GM04504 (cell line): ENCODE data around the gene SLC4A11.
"Not testable (repeated sequence)": the region's sequence is repeated elsewhere in the genome, so short reads cannot be mapped to it uniquely, and the experiment has no call there.

Source experiments
- DNase-seq: peaks from one replicate; pipeline ENCODE4 v3.0.0-alpha.2; 2012; ENCODE audit warnings: low read depth

Gene SLC4A11

DNA sequence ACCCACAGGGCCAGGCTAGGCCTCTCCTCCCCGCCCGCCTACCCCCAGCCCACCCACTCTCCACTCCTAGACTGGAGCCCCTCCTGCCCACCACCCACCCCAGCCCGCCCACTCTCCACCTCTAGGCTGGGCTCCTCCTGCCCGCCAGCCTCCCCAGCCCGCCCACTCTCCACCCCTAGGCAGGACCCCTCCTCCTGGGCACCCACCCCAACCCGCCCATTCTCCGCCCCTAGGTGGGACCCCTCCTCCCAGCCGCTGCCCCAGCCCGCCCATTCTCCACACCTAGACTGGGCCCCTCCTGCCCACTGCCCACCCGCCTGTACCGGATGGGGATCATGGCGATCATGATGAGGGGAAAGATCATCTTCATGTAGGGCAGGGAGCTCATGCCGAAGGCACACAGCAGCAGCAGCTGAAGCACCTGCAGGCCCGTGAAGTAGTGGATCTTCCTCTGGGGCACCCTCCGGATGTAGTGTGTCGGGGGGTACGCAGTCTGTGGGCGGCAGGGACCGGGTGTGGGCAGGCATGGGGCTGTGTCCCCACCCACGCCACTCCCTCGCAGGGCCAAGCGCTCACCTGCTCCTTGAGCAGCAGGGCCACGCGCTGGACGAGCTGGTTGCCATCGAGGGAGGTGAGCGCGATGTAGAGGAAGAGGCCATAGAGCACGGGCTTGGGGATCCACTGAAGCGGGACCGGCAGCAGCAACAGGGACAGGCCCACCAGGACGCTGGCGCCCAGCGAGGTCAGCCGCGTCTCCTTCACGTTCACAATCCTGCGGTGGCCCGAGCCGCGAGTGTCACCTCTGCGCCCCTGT lies 10.8 kb downstream of the SLC4A11 start:
- no peak for DNase-seq

DNA sequence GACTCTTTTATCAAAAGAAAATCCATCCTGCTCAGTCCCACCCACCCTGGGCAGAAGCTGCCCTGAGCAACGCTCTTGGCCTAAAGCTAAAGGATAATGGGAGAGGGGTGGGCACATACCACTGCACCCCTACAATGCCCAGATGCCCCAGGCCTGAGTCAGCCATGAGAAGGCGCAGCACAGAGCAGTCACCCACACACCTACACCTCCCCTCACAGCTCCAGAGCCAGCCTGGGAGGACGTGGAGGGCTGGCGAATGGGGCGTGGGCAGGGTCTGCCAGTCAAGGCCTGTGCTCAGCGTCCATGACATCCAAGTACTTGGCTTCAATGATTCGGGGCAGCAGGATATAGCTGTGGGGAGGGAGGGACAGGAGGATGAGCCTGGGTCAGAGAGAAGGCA lies 11.5 kb downstream of the SLC4A11 start:
- DNase-seq: no peak

DNA sequence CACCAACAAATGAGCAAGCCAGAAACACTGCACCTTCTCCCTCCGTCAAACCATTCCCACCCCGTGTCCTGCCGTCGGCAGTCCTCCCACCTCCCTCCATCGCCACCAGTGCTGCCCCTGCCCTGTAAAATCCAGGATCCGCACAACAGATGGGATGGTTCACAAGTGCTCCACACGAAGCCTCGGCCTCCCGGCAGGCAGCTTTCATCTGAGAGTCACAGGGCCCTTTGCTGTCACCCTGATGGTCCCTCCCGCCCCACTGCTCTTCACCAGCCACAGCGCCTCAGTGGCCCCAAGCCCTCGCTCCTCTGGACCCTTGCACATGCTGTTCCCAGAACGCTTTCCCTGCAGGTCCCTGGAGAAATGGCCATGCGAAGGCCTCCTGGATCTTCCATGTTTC lies 12.1 kb downstream of the SLC4A11 start:
- no peak for DNase-seq

DNA sequence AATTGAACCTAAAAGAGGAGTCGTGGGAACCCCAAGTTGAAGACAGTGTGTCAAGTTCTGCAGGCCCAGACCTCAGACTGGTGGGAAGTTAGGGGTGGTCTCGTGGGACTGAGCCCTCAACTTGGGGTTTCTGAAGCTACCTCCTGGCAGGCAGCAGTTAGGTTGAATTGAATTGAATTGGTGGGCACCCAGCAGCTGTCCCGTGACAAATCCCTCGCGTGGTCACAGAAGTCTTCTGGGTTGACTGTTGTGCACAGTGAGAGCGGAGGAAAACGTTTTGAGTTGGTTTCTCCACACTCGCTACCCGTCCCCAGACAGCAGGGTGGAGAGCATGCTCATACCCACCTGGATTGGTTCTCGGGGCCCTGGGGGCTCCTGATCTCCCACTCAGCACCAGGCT lies 12.9 kb downstream of the SLC4A11 start:
- DNase-seq: no peak

DNA sequence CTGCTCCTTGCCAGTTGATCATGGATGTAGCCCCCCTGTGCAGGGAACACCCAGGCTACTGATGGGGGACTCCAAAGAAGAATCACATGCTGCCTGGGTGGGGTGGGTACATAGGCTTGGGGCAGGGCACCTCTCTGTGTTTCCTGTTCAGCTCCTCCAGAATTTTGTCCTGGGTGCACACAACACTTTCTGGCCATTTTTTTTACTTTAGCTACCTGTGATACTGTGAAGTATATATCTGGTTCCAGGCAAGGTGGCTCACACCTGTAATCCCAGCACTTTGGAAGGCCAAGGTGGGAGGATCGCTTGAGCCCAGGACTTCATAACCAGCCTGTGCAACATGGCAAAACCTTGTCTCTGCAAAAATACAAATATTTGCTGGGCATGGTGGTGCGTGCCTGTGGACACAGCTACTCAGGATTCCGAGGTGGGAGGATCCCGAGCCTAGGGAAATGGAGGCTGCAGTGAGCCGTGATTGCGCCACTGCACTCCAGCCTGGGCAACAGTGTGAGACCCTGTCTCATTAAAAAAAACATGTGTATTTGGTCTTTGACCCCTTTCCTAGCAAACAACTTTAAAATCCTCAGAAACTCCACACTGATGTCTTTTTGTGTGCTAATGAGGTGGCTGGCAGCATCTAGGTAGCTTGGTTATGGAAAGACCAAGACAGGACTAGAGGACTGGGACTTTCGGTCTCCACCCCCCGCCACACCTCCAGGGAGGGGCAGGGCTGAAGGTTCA lies 14.1 kb downstream of the SLC4A11 start:
- DNase-seq: no peak

DNA sequence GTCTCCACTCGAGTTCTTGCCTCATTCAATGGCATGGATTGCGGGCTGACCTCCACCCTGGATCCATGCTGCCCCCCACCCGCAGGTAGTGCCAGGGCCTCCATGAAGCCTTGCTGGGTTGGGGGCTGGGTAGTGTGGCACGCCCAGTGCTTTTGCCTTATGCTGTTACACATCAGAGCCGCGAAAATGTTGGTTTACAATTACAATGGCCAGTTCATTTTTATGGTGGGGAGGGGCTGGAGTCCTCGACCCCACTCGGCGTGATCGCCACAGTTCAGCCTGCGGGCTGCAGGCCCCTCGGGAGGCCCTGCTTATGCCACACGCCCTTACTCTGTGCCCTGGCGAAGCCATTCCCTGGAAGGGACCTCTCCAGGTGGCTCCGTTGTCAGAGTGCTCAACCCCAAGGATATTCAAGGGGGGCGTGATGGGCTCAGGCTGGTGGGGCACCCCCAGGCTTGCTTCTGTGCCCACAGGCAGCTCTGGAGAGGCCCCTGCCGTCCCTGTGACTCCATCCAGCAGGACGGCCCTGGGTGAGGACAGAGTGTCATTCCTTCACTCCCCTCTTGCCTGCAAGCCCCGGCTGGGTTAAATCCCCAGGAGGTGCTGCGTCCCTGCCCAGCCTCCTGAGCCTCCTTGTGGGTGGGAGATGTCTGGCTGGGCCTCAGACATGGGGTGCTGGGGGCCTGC lies 14.9 kb downstream of the SLC4A11 start:
- no peak for DNase-seq

DNA sequence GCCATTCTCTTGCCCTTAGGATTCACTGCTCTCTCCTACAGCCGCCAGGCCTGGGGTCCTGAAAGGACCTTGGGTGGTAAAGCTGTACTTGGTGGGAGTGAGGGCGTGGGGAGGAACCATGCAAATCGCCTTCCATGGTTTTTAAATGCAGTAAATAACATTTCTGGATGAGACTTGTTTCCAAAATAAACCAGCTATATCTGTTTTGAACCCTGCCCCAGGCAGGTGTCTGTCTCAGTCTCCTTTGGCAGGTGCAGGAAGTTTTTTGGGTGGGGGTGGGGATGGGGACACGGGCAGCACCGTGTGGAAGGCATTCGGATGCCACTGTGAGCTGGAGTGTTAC lies 15.4 kb downstream of the SLC4A11 start:
- no peak for DNase-seq

DNA sequence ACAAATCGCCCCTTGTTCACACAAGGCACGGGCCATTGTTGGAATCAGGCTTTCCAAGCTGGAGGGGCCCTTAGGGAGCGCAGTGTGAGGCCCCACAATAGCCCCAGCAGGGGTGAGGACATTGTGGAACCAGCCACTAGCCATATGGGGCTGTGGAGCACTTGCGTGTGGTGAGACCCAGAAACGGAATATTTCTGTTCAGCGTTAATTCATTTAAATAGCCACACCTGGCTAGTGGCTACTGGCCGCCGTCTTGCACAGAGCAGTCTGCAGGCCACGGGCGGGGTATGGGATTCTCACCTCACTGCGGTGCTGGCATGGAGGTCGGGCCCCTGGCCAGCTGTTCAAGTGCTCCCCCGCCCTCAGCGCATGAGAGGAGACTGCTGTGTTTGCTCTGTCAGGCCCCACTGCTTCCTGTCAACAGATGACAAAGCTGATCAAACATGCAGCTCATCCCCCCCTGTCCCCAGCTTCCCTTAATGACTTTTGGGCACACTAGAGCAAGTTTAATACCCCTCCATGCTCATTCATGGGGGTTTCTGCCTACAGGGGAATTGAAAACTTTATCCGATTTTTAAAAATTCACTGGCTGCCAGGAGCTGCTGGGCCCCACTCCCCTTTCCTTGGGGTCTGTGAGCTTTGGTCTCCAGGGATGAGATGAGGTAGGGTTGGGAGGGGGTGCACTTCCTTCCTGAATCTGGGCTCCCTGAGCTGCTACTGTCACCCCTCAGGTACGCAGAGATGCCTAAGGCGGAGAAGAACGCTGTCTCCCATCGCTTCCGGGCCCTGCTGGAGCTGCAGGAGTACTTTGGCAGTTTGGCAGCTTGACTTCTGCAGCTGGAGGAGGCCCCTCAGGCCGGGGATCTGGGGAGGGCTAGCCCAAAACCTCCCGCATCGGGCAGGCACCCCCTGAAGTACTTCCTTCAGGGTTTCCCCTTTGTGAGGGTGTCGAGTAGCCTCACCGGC lies 16.1 kb downstream of the SLC4A11 start:
- DNase-seq: no peak

DNA sequence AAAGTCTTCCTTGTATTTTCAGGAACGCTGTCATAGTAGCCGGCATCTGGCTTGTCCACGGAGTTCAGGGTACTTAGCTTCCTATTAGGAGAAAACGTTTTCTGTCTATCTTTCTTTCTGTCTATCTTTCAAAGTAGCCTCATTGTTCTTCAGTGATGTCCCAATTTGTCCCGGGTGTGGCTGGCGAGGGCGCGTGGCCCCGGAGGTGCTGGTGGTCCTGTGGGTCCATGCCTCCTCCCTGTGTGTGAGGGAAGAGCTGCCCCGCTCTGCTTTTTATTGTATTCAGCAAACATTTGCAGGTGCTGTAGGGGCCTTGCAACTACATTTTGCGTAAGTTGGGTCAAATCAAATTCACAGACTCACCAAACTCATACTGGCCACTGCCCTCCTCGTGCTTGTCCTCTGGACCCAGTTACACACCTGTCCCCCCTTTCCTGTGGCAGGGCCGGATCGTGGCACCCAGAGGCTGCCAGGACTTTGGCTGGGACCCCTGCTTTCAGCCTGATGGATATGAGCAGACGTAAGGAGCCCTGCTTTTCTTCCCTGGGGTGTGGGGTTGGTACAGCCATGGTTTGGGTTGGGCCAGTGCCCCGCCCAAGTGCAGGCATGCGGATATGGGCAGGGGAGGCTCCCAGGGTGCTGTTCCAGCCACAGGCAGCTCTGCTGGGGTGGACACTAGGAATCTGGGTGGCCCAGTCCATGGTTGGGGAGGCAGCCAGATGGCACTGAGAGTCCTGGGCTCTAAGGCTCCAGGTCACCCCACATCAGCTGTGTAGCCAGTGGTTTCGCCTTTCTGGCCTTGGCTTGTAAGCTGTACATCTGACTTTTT lies 17.4 kb downstream of the SLC4A11 start:
- no peak for DNase-seq

DNA sequence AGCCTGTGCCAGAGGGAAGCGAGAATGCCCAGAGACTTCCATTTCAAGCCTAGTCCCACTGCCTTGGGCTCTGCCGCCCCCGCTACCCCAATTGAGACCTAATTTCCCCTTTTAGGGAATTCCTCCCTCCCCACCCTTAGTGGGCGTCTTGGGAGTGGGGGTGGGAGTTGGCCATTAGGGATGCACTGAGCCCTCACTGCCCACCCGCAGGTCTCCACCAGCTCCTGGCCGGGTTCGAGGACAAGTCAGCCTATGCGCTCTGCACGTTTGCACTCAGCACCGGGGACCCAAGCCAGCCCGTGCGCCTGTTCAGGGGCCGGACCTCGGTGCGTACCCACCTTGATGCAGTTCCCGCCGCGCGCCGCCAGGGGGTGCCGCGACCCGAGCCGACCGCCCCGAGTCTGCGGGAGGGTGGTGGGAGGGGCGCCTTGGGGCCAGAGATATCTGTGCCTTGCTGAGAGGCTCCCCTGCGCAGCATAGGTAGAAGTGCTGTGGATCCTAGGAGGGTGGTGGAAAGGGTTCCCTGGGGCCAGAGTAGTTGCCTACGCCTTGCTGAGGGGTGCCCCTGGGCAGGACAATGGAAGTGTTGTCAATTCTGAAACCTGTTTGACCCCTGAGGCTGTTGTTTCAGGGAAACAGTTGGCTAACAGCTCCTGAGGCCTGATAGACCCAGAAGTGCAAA lies 20.5 kb downstream of the SLC4A11 start:
- no peak for DNase-seq

DNA sequence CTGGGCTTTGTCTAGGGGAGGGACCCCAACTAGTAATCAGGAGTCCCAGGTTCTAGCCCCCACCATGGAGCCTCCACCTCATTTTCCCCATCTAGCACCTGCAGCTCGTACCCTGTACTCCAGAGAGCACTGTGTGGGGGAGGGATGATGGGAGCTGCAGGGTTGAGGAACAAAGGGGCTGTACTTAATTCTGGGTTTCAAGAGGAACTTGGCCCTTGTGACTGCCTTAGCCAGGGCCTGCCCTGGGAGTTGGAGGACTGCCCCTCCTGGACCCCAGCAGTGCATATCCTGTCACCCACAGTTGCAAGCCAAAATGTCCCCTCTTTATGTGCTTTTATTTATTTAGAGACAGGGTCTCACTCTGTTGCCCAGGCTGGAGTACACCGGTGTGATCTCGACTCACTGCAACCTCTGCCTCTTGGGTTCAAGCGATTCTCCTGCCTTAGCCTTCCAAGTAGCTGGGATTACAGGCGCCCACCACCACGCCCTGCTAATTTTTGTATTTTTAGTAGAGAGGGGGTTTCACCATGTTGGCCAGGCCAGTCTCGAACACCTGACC lies 23.6 kb downstream of the SLC4A11 start:
- not testable (repeated sequence) for DNase-seq

DNA sequence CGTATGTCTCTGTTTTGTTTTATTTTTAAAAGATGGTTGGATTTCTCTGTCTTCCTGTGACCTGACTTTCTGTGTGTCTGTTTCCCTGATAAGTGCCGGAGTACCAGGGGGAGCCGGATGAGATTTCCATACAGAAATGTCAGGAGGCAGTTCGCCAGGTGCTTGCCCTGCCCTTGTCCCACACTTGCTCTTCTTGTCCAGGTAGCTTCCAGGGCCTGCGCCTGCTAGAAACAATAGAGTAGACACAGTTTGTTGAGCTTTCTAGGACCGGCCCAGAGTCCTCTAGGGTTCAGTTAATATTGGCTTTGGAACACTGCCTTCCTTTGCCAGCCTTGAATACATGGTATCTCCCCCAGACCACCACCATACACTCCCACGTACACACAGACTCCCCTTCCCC lies 25.8 kb downstream of the SLC4A11 start:
- DNase-seq: no peak

DNA sequence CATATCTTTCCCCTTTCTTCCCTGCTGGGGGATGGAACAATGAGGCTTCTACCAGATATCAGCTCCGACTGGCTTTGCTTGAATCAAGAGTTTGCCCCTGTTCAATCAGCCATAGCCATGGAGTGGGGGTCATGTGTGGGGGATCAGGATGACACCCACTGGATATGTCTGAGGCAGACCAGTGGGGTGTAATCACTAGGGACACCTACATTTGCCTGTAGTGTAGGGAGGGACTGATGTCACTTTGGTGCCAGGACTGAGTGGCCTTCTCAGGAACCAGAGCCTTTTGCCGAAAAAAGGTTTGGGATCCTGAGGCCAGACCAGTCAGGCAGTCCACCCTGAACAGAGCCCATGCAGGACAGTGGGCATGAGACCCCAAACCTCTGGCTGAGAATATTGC lies 28.6 kb downstream of the SLC4A11 start:
- no peak for DNase-seq

DNA sequence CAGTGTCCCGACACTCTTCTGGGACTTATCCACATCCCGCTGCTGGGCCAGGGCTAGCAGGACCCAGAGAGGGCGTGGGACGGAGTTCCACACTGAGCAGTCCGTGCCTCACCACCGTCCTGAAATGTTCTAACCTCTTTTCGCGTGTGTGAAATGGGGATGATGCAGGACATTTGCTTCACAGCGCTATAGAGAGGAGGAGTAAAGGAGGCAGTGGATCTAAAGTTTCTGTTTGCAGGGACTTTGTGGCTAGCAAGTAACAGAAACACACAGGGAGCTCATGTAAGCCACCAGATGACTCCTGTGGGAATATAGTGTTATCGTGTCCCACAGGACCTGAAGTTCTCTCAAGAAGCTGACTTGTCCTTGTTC lies 29.1 kb downstream of the SLC4A11 start:
- DNase-seq: no peak

DNA sequence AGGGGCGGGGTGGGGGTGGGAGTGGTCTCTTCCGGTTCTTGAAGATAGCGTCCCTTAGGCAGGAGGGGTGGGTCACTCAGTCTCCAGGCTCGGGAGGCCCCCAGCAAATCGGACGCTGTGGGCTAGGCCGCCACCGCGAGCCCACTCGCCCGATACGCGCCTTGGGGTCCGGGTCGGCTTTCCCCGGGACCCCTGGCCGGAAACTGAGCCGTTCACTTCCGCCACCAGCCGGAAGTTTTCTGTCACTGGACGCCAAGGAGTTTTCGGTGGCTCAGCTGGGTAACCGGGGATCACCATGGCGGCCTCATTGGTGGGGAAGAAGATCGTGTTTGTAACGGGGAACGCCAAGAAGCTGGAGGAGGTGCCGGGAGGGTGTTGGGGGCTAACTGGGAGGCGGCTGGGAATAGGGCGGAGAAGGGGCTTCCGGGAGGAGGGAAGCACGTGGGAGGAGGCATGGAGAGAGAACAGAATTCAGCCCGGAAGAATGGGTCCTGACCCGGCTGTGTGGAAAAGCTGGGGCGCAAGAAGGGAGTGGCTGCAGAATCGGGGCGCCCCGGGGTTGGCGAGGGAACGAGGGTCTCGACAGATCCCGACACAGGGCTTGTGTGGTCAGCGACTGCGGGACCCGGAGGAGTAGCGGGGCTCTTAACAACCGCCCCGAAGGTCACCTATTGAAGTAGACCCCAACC lies 29.6 kb downstream of the SLC4A11 start, which contains the start of gene ITPA:
TSS of gene ITPA (plus strand) at position 242 of the 689 bp plus-strand sequence. CDS start at position 296, 54 bp downstream.
- DNase-seq: no peak

DNA sequence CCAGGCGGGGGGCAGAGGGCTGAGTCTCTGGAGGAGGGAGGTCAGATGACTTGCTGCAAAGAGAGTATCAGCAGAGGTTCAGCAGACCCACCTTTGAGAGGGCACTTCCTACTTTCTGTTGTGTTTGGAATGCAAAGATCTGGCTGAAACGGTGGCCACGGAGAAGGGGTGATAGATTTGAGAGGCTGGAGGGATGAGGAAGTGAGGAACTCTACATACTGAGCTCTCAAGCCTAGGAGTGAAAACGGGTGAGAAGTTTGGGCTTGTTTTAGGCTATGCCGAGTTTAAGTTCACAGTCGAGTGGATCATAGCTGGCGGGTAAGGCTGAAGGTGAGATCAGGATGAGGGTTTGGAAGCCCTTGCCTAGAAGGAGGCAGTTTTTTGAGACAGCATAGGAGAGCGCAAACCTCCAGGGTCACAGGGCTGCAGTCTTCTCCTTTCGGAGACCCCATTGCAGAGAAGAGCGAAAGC lies 30.2 kb downstream of the SLC4A11 start:
- no peak for DNase-seq

DNA sequence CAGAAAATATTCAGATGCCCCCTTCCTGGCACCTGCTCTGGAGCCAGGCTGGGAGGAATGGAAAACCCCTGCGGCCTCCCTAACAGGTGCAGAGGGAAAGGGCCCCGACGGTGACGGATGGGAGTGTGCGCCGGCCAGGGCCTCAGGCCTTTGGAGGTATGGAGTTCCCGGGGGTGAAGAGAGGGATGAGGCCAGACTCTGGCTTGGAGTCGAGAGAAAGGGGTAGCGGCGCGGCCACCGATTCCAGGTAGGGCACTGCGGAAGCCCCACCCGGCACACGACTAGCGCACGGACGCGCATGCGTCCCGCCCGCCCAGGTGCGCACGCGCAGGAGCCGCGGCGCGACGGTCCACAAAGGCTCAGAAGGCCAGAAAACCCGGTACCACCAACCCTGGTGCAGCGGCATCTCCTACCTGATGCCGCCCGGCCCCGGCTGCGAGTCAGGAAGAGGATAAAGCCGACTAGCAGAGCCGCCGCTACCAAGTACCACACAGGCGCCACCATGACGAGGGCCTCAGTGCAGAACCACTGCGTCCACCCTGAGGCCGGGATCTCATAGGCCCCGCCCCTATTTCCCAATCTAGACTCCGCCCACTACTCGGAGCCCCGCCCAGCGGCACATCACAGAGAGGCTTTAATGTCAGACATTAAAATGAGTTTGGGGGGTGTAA lies 34.7 kb downstream of the SLC4A11 start, which contains the start of gene DDRGK1:
TSS of gene DDRGK1 (minus strand) at position 559 of the 671 bp plus-strand sequence. CDS start at position 504, 55 bp downstream.
- peak; percentile 54 for DNase-seq

DNA sequence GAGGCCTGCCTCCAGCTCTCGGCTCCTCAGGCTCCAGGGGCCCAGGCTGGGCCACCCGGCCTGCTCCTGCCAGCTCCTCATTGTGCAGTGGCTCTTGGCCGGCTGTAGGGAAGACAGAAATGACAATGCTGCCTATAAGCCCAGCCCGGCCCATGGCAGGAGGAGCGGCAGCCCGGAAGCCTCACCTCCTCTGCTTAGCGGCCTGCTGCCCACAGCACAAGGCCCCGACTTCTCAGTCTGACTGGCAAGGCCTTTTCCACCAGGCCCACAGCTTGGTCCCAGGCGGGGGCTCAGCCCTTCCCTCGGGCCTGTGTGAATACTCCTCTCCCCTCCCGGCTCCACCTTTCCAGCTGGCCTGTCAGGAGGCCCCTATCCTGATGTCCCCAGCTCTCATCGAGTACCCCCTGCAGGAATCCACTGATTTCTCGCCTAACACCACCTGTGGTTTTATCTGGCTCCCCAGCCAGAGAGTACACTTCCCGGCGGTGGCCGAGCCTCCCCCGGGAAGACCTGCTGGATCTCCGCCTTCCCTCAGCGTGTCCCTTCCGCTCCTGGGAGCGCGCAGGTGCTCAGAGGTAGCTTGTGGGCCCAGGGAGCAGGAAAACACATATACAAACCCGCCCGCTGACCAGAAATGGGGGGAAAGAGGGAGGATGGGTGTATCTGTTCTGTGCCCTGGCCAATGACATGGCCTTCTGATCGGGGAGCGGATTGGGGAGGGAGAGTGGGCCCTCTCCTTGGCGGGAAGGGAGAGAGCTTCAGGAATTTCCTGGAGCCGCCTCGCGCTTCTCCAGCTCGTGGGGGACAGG lies 35.5 kb downstream of the SLC4A11 start:
- no peak for DNase-seq
